ENCODE data around the gene PMCH.

DNA sequence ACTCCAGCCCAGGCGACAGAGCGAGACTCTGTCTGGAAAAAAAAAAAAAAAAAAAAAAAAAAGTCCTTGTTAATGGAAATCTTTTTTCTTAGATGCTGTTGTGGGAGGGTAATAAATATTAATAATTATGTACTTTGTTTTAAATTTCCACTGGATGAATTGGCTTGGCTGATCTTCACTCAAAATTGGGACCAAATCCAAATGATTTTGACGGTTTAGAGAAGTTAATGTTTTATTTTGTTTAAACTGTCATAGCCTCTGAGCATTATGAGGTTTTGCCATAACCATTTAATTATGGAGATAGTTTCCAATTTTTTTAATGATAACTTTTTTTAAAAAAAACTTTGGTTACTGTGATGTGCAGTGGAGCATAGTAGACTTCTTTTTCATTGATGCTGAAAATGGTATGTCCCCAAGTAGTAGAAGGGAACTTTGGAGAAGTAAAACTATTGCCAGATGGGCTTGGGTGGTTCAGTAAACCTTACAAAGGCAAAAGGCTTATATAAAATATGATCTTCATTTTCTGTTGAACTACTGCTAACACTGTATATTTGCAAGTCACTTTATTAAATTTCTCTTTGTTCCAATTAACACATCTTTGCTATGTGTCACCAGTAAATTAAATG lies 3.9 kb upstream of the PMCH start:
- TF ChIP-seq, protein P1, sequence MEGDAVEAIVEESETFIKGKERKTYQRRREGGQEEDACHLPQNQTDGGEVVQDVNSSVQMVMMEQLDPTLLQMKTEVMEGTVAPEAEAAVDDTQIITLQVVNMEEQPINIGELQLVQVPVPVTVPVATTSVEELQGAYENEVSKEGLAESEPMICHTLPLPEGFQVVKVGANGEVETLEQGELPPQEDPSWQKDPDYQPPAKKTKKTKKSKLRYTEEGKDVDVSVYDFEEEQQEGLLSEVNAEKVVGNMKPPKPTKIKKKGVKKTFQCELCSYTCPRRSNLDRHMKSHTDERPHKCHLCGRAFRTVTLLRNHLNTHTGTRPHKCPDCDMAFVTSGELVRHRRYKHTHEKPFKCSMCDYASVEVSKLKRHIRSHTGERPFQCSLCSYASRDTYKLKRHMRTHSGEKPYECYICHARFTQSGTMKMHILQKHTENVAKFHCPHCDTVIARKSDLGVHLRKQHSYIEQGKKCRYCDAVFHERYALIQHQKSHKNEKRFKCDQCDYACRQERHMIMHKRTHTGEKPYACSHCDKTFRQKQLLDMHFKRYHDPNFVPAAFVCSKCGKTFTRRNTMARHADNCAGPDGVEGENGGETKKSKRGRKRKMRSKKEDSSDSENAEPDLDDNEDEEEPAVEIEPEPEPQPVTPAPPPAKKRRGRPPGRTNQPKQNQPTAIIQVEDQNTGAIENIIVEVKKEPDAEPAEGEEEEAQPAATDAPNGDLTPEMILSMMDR (IDR thresholded peaks at IDR 0.05; ENCODE audit: insufficient read depth, low read length, poor library complexity, severe bottlenecking) = no peak
- no peak for TF ChIP-seq EZH2phosphoT487 (conservative IDR thresholded peaks at IDR 0.05; ENCODE audit: low read length)
